Measurements from ENCODE around the gene CNOT4. TPM values are rescaled to one million over a fixed set of nuclear protein-coding genes. Genes with fewer than 3 reads are reported as not detected.

CNOT4 gene, protein sequence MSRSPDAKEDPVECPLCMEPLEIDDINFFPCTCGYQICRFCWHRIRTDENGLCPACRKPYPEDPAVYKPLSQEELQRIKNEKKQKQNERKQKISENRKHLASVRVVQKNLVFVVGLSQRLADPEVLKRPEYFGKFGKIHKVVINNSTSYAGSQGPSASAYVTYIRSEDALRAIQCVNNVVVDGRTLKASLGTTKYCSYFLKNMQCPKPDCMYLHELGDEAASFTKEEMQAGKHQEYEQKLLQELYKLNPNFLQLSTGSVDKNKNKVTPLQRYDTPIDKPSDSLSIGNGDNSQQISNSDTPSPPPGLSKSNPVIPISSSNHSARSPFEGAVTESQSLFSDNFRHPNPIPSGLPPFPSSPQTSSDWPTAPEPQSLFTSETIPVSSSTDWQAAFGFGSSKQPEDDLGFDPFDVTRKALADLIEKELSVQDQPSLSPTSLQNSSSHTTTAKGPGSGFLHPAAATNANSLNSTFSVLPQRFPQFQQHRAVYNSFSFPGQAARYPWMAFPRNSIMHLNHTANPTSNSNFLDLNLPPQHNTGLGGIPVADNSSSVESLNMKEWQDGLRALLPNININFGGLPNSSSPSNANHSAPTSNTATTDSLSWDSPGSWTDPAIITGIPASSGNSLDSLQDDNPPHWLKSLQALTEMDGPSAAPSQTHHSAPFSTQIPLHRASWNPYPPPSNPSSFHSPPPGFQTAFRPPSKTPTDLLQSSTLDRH
- total RNA-seq, result 13.4 and 19.1 TPM in 2 replicates

DNA sequence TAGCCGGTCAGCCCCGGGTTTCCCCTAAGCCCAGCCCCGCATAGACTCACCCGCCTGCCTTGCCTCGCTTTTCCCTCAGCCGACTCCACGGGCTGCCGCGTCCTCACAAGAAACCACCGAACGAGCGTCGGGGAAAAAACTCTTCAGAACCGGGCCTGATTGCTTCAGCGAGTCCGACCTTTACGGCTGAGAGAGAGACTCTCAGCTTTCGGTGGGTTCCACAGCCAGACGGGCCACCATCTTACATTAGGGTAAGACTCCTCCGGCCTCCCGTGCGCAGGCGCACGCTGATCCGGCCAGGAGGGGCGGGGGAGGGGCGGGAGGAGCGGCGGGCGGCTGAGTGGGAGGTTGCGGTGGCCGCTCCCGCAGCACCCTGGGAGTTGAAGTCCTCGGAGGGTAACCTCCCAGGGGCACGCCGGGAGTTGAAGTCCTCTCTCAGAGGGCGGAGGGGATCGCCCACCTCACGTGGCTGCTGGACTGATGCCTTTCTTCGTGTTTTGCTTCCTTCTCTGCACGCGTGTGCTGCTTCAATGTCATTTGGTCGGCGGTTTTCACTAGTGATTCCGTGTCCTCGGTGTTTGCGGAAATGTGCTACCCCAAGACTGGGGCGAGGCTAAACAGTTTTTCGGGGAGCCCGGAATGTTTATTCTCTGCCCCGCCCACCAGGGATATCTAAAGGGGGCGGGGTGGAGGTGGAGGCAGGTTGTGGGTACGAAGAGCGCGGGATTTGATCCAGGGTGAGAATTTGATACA lies at the start of gene CNOT4:
Gene CNOT4 (minus strand): TSS at position 264 of the 753 bp plus-strand sequence. CDS start 71,771 bp downstream, outside the sequence.

DNA sequence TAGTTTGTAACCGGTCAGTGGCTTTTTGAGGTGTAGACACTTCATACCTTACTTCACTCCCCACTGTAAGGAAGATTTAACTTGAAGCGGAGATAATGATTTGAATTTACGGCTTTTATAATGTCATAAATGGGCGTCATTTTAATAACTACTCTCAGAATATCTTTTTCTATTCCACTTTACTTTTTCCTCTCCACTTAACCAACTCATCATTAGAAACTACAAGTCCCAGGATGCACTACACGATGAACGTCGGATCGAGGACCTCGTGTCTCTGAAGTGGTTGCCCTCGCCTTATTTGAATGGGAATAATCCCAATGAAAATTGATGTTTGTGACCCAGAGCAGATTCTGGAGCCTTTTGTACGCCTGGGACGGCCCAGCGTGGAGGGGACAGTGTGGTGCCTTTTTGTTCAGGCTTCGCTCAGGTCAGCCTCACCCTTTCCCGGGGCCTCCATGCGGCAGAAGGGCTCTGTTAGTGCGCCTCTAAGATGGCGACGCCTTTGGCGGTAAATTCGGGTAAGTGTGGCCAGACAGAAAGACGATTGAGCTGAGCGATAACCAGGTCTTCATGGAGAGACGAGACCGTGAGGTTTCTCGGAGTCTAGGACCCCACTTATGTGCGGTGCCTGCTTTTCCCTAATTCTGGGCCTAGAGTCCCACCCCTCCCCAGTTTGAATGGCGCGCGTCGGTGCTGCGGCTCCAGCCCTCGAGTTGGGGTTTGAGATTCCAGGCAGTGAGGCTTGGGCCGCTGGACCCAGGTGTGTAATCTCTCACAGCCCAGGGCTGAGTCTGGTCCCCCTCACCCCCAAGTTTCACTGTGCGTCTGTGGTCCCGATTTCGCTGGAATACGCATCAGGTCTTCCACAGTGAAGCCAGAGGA lies 47.8 kb upstream of the CNOT4 start, which contains the start of gene NUP205:
Gene NUP205 (plus strand): TSS at position 463 of the 882 bp plus-strand sequence. CDS start 28 bp downstream, at position 491.

Other genes starting within 250 kb of the CNOT4 start
- 33.9 and 42.2 TPM in 2 replicates for gene NUP205, start 47.8 kb upstream of the CNOT4 start, total RNA-seq
- 13.4 and 13.5 TPM in 2 replicates for gene STMP1, start 152.4 kb upstream of the CNOT4 start, total RNA-seq
- 0.16 and 0.97 TPM in 2 replicates for gene SLC13A4, start 218.1 kb upstream of the CNOT4 start, total RNA-seq
- 33.4 and 34.4 TPM in 2 replicates for gene FAM180A, start 238.7 kb upstream of the CNOT4 start, total RNA-seq

Measured in hair follicle dermal papilla cell (primary cell).